Loucy (cell line): ENCODE data around the gene RPS5.

Experiments used
- H2AFZ ChIP-seq: fragments of 200-600 bp; sonication (generic); 2 replicates; pipeline ENCODE4 v1.6.0; 2016; ENCODE audit warnings: antibody characterized with exemption, mild to moderate bottlenecking, low read length, moderate library complexity
- H3F3A ChIP-seq: fragments of 200-600 bp; 2 replicates; pipeline ENCODE4 v1.6.0; 2016; ENCODE audit warnings: antibody characterized with exemption, low read depth, mild to moderate bottlenecking
- H3K27me3 ChIP-seq: fragments of 200-600 bp; sonication (generic); 2 replicates; pipeline ENCODE4 v1.6.1; 2014; ENCODE audit warnings: low read length, mild to moderate bottlenecking; ENCODE audit not compliant: insufficient read depth, poor library complexity, severe bottlenecking
- H3K36me3 ChIP-seq: fragments of 200-600 bp; sonication (generic); 2 replicates; pipeline ENCODE4 v1.6.1; 2016; ENCODE audit warnings: low read length; ENCODE audit not compliant: insufficient read depth
- H3K4me1 ChIP-seq: fragments of 200-600 bp; sonication (generic); 2 replicates; pipeline ENCODE4 v1.5.1; 2014; ENCODE audit warnings: low read length, mild to moderate bottlenecking; ENCODE audit not compliant: insufficient read depth, poor library complexity, severe bottlenecking
- H3K4me2 ChIP-seq: fragments of 200-600 bp; sonication (generic); 2 replicates; pipeline ENCODE4 v1.6.0; 2014; ENCODE audit warnings: antibody characterized with exemption, low read length, low read depth, mild to moderate bottlenecking; ENCODE audit not compliant: poor library complexity, severe bottlenecking
- H3K4me3 ChIP-seq: fragments of 200-600 bp; sonication (generic); 2 replicates; pipeline ENCODE4 v1.5.1; 2014; ENCODE audit warnings: low read length, mild to moderate bottlenecking, mixed read lengths; ENCODE audit not compliant: poor library complexity, severe bottlenecking
- H3K79me2 ChIP-seq: fragments of 200-600 bp; sonication (generic); 2 replicates; pipeline ENCODE4 v1.6.1; 2014; ENCODE audit warnings: low read length; ENCODE audit not compliant: insufficient read depth
- H3K9ac ChIP-seq: fragments of 200-600 bp; sonication (generic); 2 replicates; pipeline ENCODE4 v1.6.0; 2014; ENCODE audit warnings: mild to moderate bottlenecking, low read depth, low read length, moderate library complexity; ENCODE audit not compliant: poor library complexity, severe bottlenecking
- H3K9me2 ChIP-seq: fragments of 200-600 bp; sonication (generic); replicated peaks from 2 replicates; pipeline ENCODE4 v1.6.1; 2016; ENCODE audit warnings: low read depth, low read length, mixed read lengths
- H3K9me3 ChIP-seq: fragments of 200-600 bp; sonication (generic); 2 replicates; pipeline ENCODE4 v1.6.1; 2014; ENCODE audit warnings: mild to moderate bottlenecking, antibody characterized with exemption, low read length, low read depth; ENCODE audit not compliant: insufficient read depth
- H4K20me1 ChIP-seq: fragments of 200-600 bp; sonication (generic); 2 replicates; pipeline ENCODE4 v1.6.0; 2014; ENCODE audit warnings: antibody characterized with exemption, low read length, mild to moderate bottlenecking; ENCODE audit not compliant: insufficient read depth, poor library complexity, severe bottlenecking
- CTCF ChIP-seq: fragments of 200-600 bp; sonication (generic); conservative IDR thresholded peaks from 2 replicates; pipeline ENCODE4 v1.5.1; 2014; ENCODE audit warnings: mild to moderate bottlenecking, antibody characterized with exemption, low read length
- EZH2phosphoT487 ChIP-seq: fragments of 200-600 bp; IDR thresholded peaks from 2 replicates; pipeline ENCODE4 v1.6.1; 2018; ENCODE audit warnings: antibody characterized with exemption, mild to moderate bottlenecking, moderate library complexity, borderline replicate concordance

Gene RPS5

DNA sequence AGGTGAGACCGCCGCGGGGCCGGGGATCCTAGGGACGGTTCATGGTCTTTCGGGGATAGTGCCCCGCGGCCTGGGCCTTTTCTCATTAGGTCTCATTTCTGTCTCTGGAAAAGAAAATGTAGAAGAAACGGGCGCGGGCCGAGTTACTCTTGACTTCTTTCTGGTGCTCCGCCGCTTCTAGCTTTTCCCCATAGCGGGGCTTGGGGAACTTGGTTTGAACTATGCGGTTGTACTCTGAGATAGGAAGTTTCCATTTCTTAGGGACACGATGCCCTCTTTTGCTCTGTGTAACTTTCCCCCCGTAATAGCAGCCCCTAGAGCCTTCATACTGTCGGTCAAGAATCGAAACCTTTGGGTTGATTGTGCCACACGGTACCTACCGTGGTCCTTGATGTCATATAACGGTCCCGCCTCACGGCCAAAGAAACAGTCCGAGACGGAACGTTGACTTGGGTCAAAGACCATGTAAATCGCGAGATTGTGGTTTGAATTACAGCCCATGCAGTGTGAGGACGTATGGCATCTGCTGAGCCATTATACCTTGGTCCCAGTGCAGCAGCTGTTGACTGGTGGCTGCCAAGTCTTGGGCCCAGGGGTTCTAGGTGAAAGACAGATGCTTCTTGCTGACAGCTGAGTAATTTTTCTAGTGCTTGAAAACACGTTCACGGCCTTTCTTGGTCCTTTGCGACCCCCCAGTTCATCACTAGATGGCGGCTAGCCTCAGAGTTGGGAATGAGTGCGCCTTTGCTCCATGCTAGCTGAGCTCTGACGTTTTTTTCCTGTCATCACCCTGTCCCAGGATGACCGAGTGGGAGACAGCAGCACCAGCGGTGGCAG, 487 bp downstream of the RPS5 start:
- peak; percentile 43 for TF ChIP-seq CTCF
- no peak for TF ChIP-seq EZH2phosphoT487
- Histone ChIP-seq H3K27me3 (no peaks in the 10 kb centered on the region), H3K36me3 (peaks cover 6% of the 10 kb centered on the region; the same call in 1 of the 2 replicates), H3K9me3 (no peaks in the 10 kb centered on the region), H3K79me2 (peaks cover 70% of the 10 kb centered on the region), H3K4me1 (peaks cover 28% of the 10 kb centered on the region), H3K4me2 (peak overlapping the region; percentile 99), H3K4me3 (peak overlapping the region; percentile 96), H4K20me1 (peaks cover 37% of the 10 kb centered on the region), H3K9me2 (no peaks in the 10 kb centered on the region), H2AFZ (no peak overlapping the region), H3K9ac (peak overlapping the region; percentile 81), H3F3A (no peaks in the 10 kb centered on the region)

DNA sequence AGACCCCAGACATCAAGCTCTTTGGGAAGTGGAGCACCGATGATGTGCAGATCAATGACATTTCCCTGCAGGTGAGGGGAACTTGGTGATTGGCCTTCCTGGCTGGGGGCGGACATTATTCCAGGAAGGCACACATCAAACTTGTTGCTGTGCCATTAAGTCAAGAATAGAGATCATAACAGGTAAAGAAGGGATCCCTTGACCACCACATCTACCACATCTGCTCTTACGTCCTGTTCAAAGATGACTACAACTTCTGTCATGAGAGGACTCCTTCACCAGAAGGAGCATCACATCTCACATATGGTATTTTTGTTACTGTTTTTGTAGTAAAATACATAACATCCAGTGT, 1.1 kb downstream of the RPS5 start:
- H3K36me3 ChIP-seq, result peaks cover 11% of the 10 kb centered on the region; the same call in 1 of the 2 replicates
- peaks cover 28% of the 10 kb centered on the region for H3K4me1 ChIP-seq
- no peaks in the 10 kb centered on the region for H3K9me3 ChIP-seq
- H3K4me3 ChIP-seq, result peak overlapping the region; percentile 96
- peaks cover 41% of the 10 kb centered on the region for H4K20me1 ChIP-seq
- no peaks in the 10 kb centered on the region for H3F3A ChIP-seq
- H3K27me3 ChIP-seq, result no peaks in the 10 kb centered on the region
- no peak for TF ChIP-seq CTCF
- peak overlapping the region; percentile 99 for H3K4me2 ChIP-seq
- H3K79me2 ChIP-seq, result peaks cover 74% of the 10 kb centered on the region
- peak overlapping the region; percentile 81 for H3K9ac ChIP-seq
- H2AFZ ChIP-seq, result no peak overlapping the region
- H3K9me2 ChIP-seq, result no peaks in the 10 kb centered on the region

DNA sequence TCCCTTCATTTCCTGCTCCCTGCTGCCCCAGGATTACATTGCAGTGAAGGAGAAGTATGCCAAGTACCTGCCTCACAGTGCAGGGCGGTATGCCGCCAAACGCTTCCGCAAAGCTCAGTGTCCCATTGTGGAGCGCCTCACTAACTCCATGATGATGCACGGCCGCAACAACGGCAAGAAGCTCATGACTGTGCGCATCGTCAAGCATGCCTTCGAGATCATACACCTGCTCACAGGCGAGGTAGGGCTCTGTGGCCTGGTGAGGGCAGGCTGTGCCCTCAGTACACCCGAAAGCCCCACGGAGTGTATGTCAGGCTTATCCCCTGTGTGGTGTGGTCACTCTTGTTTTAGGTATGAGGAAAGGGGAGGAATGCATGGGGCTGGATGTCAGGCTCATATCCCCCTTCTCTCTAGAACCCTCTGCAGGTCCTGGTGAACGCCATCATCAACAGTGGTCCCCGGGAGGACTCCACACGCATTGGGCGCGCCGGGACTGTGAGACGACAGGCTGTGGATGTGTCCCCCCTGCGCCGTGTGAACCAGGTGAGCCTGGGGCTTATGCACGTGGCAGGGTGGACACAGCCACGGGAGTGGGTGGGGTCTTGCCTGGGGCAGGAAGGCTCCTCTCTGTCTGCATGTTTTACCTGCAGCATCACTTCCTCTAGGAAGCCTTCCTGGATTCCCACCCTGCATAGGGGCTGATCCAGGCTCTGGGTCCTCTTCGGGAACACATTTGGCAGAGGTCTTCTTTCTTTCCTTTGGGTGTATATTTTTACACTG, 6.1 kb downstream of the RPS5 start:
- Histone ChIP-seq H3K9ac (no peak overlapping the region), H3K9me3 (no peaks in the 10 kb centered on the region), H3K4me1 (peaks cover 12% of the 10 kb centered on the region), H3F3A (no peaks in the 10 kb centered on the region), H3K4me3 (no peak overlapping the region), H3K4me2 (no peak overlapping the region), H3K79me2 (peaks cover 46% of the 10 kb centered on the region), H3K36me3 (peaks cover 33% of the 10 kb centered on the region; the same call in 1 of the 2 replicates), H3K27me3 (no peaks in the 10 kb centered on the region), H3K9me2 (no peaks in the 10 kb centered on the region), H2AFZ (no peak overlapping the region), H4K20me1 (peaks cover 40% of the 10 kb centered on the region)
- no peak for TF ChIP-seq EZH2phosphoT487
- TF ChIP-seq CTCF, result no peak
